Measurements from ENCODE around the gene KDM4B.
"Not testable (repeated sequence)": the region's sequence is repeated elsewhere in the genome, so short reads cannot be mapped to it uniquely, and the experiment has no call there.

The KDM4B gene

DNA sequence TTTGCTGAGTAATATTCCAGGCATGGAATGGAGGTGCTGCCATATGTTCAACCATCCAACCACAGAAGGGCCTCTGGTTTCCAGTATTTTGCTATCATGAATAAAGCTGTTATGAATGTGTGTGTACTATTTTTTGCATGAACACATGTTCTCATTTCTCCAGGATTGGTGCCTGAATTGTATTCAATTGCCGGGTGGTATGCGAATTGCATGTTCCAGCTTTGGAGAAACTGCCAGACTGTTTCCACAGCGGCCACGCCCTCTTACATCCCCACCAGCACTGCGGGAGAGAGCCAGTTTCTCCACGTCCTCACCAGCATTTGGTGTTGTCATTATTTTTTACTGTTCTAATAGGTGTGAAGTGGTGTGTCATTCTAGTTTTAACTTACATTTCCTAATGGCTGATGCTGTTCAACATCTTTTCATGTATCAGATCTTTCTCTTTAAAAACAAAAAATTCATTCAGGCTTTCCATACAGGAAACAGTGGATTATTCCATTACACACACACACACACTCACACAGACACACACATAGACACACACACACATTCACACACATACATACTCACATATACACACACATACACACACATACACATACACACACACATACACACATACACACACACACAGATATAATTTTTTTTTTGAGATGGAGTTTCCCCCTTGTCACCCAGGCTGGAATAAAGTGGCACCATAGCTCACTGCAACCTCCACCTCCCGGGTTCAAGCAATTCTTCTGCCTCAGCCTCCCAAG lies 217.6 kb downstream of the KDM4B start:
- no peak for DNase-seq

DNA sequence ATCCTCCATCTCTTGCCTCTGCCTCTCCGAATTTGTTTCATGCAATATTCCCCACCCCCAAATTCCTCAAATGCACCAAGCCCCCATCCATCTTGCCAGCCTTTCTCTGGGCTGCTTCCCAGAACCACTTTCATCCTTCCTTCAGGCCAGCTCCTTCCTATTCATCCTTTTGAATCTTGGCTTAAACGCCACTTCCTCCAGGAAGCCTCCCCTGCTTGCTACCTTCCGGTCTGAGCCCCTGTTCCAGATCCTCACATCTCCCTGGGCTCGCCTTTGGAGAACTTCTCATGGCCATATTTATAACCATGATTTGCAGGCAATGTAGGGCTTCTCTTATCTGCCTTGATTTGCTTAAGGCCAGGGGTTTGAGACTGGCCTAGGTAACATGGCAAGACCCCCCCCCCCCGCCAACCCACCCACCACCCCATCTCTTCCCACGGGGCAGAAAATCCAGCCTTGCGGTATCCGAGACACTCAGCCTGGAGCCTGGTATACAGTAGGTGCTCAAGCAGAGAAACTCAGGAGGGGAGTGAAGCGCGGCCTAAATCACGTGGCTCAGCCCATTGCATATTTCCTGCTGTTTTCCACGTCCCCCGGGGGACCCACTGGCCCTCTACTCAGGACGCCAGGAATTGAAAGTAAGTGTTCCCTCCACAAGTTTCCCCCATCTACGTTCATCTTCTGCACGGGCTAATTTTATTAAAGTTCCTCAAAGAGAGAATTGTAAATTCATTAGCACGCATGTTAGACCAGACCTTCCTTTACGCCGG lies 219.8 kb downstream of the KDM4B start:
- DNase-seq = no peak

DNA sequence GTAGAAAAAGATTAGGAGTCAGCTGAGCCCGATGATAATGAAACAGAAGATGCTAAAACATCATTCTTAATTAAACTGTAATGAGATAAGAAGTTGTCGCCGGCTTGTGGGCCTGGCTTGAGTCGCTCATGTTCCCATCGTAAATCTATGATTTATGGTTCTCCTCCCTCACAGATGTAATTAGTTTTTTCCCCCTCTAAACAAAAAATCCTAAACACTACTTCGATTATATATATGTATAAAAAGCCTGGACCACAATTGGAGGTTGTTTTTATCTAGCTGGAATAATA lies 220.3 kb downstream of the KDM4B start:
- DNase-seq = no peak

DNA sequence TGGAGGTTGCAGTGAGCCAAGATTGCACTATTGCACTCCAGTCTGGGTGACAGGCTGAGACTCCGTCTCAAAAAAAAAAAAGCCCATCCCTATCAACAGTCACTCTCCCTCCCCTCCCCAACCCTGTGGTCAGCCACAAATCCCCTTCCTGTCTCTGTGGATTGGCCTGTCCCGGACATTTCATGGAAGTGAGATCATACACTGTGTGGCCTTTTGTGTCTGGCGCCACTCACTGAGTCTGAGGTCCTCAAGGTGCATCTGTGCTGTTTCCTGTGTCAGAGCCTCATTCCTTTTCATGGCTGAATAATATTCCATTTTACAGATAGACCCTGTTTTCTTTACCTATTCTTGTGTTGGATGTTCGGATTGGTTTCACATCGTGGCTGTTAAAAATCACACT lies 222.2 kb downstream of the KDM4B start:
- DNase-seq = no peak

DNA sequence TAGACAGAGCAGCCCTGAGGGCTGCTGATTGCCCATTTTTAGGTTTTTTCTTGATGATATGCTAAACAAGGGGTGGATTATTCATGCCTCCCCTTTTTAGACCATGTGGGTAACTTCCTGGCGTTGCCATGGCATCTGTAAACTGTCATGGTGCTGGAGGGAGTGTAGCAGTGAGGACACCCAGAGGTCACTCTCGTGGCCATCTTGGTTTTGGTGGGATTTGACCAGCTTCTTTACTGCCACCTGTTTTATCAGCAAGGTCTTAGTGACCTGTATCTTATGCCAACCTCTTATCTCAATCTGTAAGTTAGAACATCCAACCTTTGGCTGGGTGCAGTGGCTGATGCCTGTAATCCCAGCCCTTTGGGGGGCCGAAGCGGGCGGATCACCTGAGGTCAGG lies 223.7 kb downstream of the KDM4B start:
- DNase-seq = no peak

DNA sequence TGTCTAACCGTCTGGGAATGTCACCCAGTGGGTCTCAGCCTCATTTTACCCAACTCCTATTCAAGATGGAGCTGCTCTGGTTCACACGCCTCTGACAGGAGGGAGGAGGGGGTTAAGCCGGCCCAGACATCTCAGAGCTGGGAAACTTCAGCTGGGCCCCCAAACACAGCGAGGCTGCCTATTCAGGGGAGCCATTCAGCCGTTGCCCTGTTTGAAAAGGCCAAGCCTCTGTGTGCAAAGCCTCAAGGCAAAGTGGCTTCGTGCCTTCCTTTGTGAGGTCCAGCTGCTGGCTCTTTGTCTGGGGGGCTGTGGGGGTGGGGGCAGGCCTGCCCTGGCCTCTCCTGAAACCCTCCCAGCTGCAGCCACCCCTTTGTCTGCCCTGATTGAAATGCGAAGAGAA lies 224.3 kb downstream of the KDM4B start:
- DNase-seq = peak; percentile 21

DNA sequence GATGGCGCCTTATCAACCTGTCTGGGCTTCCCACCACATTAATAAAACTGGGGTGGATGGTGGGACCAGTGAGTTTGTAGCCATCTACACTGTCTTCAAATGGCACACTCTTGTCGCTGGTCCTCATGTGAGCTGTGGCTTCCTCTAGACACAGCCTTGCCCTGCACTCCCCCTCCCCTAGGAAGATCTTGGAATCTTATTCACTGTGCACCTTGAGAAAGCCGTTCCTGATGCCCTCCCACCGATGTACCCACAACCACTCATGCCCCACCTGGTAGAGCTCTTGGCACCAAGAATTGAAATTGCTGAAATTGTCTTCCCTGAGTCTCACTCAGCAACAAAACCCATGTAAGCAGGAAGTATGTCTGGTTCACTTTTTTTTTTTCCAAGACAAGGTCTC lies 225.7 kb downstream of the KDM4B start:
- DNase-seq = no peak

DNA sequence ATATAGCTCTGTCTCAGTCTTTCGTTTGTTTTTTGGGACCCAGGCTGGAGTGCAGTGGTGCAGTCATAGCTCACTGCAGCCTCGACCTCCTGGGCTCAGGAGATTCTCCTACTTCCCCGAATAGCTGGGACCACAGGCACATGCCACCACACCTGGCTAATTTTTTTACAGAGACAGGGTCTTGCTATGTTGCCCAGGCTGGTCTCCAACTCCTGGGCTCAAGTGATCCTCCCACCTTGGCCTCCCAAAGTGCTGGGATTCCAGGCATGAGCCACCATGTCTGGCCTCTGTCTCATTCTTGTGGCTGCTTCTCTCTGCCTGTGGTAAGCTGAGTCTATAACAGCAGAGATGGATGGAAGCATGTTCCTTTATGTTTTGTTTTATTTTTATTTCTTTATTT lies 226.7 kb downstream of the KDM4B start:
- not testable (repeated sequence) for DNase-seq

DNA sequence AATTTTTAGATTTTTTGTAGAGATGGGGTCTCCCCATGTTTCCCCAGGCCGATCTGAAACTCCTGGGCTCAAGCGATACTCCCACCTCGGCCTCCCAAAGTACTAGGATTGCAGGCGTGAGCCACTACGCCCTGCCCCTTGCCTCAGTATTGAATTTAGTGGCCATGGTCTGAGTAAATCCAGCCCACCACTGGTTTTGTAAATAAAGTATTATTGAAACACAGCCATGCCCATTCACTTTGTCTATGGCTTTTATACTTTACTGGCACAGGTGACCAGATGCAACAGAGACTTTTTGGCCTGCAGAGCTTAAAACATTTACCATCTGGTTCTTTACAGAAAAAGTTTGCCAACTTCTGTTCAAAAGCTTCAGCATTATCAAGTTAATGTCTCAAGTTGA lies 227.9 kb downstream of the KDM4B start:
- no peak for DNase-seq

DNA sequence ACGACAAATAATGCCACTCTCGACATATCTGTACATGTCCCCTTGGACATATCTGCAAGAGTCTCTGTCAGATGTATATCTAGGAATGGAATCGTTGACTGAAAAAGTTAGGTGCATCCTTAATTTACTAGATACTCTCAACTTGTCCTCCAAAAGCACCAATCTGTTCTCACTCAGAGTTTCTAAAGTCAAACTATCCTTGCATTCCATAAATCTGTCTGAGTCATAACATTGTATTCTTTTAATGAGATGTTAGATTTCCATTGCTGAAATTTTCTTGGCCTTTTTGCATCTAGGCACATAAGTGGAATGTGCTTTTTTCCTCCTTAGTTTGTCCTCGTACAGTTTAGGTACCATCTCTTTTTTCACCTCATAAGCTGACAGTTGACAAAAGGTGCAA lies 231.9 kb downstream of the KDM4B start:
- no peak for DNase-seq

DNA sequence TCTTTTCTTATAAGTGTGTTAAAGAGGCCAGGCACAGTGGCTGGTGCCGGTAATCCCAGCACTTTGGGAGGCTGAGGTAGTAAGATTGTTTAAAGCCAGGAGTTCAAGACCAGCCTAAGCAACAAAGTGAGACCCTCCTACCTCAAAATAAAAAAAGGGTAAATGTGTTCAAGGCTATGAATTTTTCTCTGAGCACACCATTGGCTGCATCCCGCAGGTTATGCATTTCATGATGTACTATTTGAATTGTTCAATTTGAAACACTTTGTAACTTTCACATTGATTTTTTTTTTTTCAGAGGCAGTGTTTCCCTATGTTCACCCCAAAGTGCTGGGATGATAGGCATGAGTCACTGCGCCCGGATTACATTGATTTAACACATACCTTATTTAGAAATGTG lies 233.6 kb downstream of the KDM4B start:
- DNase-seq = no peak

All from midbrain (tissue), 1 donor.